Measurements from ENCODE around the gene CCDC81. TPM values are rescaled to one million over a fixed set of nuclear protein-coding genes. Genes with fewer than 3 reads are reported as not detected.

Gene CCDC81
- total RNA-seq, 4 donors from 2014 or later, result under 0.01 to 2.9 (median 0.44) TPM

GRCh38 chr11:86446924-86447285 is 72.2 kb downstream of the CCDC81 start:
- DNase-seq (ENCODE audit: extremely low spot score), result no peak

GRCh38 chr11:86447763-86448480 is 73.2 kb downstream of the CCDC81 start:
- DNase-seq (ENCODE audit: extremely low spot score), result no peak
- H3K36me3 ChIP-seq, result peaks cover 11 to 51% (median 33%) of the 10 kb centered on the region in 4 donors
- intact Hi-C loops (cut with DNase I), result no loop called here

More at GRCh38 chr11:86446924-86447285, 72.2 kb downstream of the CCDC81 start:
- Histone ChIP-seq H3K9me3 (no peaks in the 10 kb centered on the region), H3K4me1 (peaks cover 0 to 5% (median 0%) of the 10 kb centered on the region in 4 donors), H3K27me3 (no peaks in the 10 kb centered on the region), H3K4me3 (no peak overlapping the region), H3K36me3 (peaks cover 11 to 61% (median 41%) of the 10 kb centered on the region in 4 donors), H3K27ac (replicated peaks in 1 of 4) (no peak overlapping the region)
- no CpG with 5 or more reads among the region's 12 CpGs for WGBS
- intact Hi-C loops (cut with DNase I), result no loop called here
- TF ChIP-seq POLR2A (IDR thresholded peaks at IDR 0.05; ENCODE audit: low read depth) (no peak), POLR2AphosphoS5 (IDR thresholded peaks at IDR 0.05) (no peak), EP300 (IDR thresholded peaks at IDR 0.05) (no peak)
- TF ChIP-seq, protein P1, sequence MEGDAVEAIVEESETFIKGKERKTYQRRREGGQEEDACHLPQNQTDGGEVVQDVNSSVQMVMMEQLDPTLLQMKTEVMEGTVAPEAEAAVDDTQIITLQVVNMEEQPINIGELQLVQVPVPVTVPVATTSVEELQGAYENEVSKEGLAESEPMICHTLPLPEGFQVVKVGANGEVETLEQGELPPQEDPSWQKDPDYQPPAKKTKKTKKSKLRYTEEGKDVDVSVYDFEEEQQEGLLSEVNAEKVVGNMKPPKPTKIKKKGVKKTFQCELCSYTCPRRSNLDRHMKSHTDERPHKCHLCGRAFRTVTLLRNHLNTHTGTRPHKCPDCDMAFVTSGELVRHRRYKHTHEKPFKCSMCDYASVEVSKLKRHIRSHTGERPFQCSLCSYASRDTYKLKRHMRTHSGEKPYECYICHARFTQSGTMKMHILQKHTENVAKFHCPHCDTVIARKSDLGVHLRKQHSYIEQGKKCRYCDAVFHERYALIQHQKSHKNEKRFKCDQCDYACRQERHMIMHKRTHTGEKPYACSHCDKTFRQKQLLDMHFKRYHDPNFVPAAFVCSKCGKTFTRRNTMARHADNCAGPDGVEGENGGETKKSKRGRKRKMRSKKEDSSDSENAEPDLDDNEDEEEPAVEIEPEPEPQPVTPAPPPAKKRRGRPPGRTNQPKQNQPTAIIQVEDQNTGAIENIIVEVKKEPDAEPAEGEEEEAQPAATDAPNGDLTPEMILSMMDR (IDR thresholded peaks at IDR 0.05), result no peak

DNA sequence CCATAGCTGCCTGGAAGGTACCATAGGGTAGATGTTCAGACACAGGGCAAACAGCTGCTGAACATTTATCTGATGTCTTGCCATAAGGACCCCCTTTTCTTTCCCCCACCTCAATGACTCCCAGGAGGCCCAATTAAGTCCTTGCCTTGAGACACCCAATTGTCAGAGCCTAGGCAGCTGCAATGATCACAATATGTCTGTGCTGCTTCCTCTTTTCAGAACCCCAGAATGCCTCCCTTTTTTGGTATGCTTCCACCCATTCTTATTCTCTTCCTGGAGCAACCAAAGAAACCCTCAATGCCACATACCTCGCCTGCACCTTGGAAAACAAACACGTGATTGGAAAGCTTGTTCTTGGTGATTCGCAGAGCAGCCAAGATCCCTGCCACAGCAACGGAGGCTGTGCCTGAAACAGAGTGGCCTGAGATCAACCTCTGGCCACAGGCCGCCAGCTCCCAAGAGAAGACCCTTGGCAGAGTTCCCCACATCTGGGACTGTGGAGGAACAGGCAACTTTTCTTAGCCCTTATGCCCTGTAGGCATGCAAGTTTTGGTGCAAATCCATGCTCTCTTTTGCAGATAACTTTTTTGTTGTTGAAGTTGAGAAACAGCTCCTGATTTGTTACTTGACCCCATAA is 75.4 kb downstream of the CCDC81 start:
- Histone ChIP-seq H3K4me3 (no peak overlapping the region), H3K4me1 (no peaks in the 10 kb centered on the region), H3K36me3 (peaks cover 4 to 31% (median 26%) of the 10 kb centered on the region in 4 donors), H3K27ac (replicated peaks in 1 of 4) (no peak overlapping the region), H3K27me3 (no peaks in the 10 kb centered on the region), H3K9me3 (no peaks in the 10 kb centered on the region)
- WGBS, result 92% methylated on average over 5 of the region's 5 CpGs
- peak; percentile 89 for DNase-seq (ENCODE audit: extremely low spot score)
- TF ChIP-seq POLR2AphosphoS5 (IDR thresholded peaks at IDR 0.05), result no peak
- TF ChIP-seq EP300 (IDR thresholded peaks at IDR 0.05), result no peak
- TF ChIP-seq, protein P1 (IDR thresholded peaks at IDR 0.05), result no peak
- no peak for TF ChIP-seq POLR2A (IDR thresholded peaks at IDR 0.05; ENCODE audit: low read depth)
- intact Hi-C loops (cut with DNase I), result no loop called here

More at GRCh38 chr11:86447763-86448480, 73.2 kb downstream of the CCDC81 start:
- Histone ChIP-seq H3K27me3 (no peaks in the 10 kb centered on the region), H3K4me3 (no peak overlapping the region), H3K4me1 (no peaks in the 10 kb centered on the region), H3K9me3 (no peaks in the 10 kb centered on the region), H3K27ac (replicated peaks in 1 of 4) (no peak overlapping the region)
- TF ChIP-seq POLR2A (IDR thresholded peaks at IDR 0.05; ENCODE audit: low read depth) (no peak), POLR2AphosphoS5 (IDR thresholded peaks at IDR 0.05) (no peak), EP300 (IDR thresholded peaks at IDR 0.05) (no peak)
- TF ChIP-seq, protein P1 (IDR thresholded peaks at IDR 0.05), result no peak
- 93% methylated on average over 3 of the region's 3 CpGs for WGBS

- no peaks in the 10 kb centered on the region for H3K9me3 ChIP-seq
- DNase-seq (ENCODE audit: extremely low spot score), result peak; percentile 26
- WGBS, result 70% methylated on average over 2 of the region's 2 CpGs
- H3K27me3 ChIP-seq, result peaks cover 0 to 4% (median 0%) of the 10 kb centered on the region in 4 donors
- peaks cover 4 to 26% (median 16%) of the 10 kb centered on the region in 4 donors for H3K4me1 ChIP-seq
- intact Hi-C loops (cut with DNase I), result no loop called here
- H3K4me3 ChIP-seq, result no peak overlapping the region
- H3K36me3 ChIP-seq, result peaks cover 0 to 4% (median under 1%) of the 10 kb centered on the region in 4 donors
- TF ChIP-seq EP300 (IDR thresholded peaks at IDR 0.05) (no peak), POLR2AphosphoS5 (IDR thresholded peaks at IDR 0.05) (no peak), POLR2A (IDR thresholded peaks at IDR 0.05; ENCODE audit: low read depth) (no peak)
- TF ChIP-seq, protein P1 (IDR thresholded peaks at IDR 0.05), result no peak
- H3K27ac ChIP-seq (replicated peaks in 1 of 4), result no peak overlapping the region
Observed at GRCh38 chr11:86453290-86454030, 78.8 kb downstream of the CCDC81 start.

All from esophagus muscularis mucosa (tissue), 4 donors.